Measurements from ENCODE around the gene STEAP4. TPM values are rescaled to one million over a fixed set of nuclear protein-coding genes. Genes with fewer than 3 reads are reported as not detected.

Gene STEAP4
- total RNA-seq, 2 donors from 2014 or later = not detected

Other genes starting within 250 kb of the STEAP4 start
- 100 to 1,000 TPM; 101 to 194 TPM for gene SRI, start 86.9 kb downstream of the STEAP4 start, total RNA-seq